Esophagus muscularis mucosa (tissue), 4 donors: Measurements from ENCODE around the gene GALNS. TPM values are rescaled to one million over a fixed set of nuclear protein-coding genes. Genes with fewer than 3 reads are reported as not detected.

Source experiments
- DNase-seq: peaks from one replicate; pipeline ENCODE4 v3.0.0-alpha.2; 2017; ENCODE audit errors: extremely low spot score
- H3K27ac ChIP-seq, 4 donors: fragments of 200-600 bp; sonication (generic); replicated peaks in 1 of 4; 1 replicate in 3 of 4; 2 replicates in 1 of 4; pipeline ENCODE4 v1.5.1; 2016 to 2019; ENCODE audit warnings: mild to moderate bottlenecking in 1 of 4
- H3K27me3 ChIP-seq, 4 donors: fragments of 200-600 bp; sonication (generic); one replicate each; pipeline versions ENCODE4 v1.5.1 to v1.6.0; 2016 to 2019
- H3K36me3 ChIP-seq, 4 donors: fragments of 200-600 bp; sonication (generic); one replicate each; pipeline ENCODE4 v1.5.1; 2016 to 2019
- H3K4me1 ChIP-seq, 4 donors: fragments of 200-600 bp; sonication (generic); one replicate each; pipeline ENCODE4 v1.5.1; 2016 to 2019
- H3K4me3 ChIP-seq, 4 donors: fragments of 200-600 bp; sonication (generic); 1 replicate in 2 of 4; 2 replicates in 2 of 4; pipeline ENCODE4 v1.5.1; 2016 to 2019; ENCODE audit warnings: mild to moderate bottlenecking in 4 of 4, moderate library complexity in 1 of 4
- H3K9me3 ChIP-seq, 4 donors: fragments of 200-600 bp; sonication (generic); 1 replicate in 3 of 4; 2 replicates in 1 of 4; pipeline ENCODE4 v1.5.1; 2016 to 2019
- EP300 ChIP-seq: sonication (generic); formaldehyde crosslinking; IDR thresholded peaks from one replicate; pipeline ENCODE4 v1.6.1; 2017; ENCODE audit warnings: antibody characterized with exemption
- POLR2A ChIP-seq: fragments of 450-650 bp; IDR thresholded peaks from one replicate; pipeline ENCODE4 v1.6.1; 2017; ENCODE audit warnings: antibody characterized with exemption, moderate library complexity, mild to moderate bottlenecking, low read depth
- POLR2AphosphoS5 ChIP-seq, 2 donors: sonication (generic); formaldehyde crosslinking; IDR thresholded peaks; one replicate each; pipeline ENCODE4 v1.6.1; 2017; ENCODE audit warnings: antibody characterized with exemption in 2 of 2
- WGBS: methylation state at CpG from one replicate; pipeline ENCODE4 v1.1.5; 2018; 5-methylcytosine and 5-hydroxymethylcytosine counted together
- intact Hi-C: fragments of 100-400 bp; cut with DNase I; formaldehyde crosslinking; loops from one replicate; pipeline ENCODE4 v1.15.1; 2023
- total RNA-seq, 4 donors: library from RNA; depleted of rRNA; stranded (reverse); fragments of >200 nt; gene quantifications; one replicate each; pipeline versions ENCODE4 v1.1.0 to v1.2.1, GENCODE V29; 2016
- TF ChIP-seq, protein P1 (sequence below), 3 experiments: fragments of 200-600 bp in 2 of 3; fragments of 450-650 bp in 1 of 3; sonication (generic) in 2 of 3; IDR thresholded peaks; one replicate each; pipeline ENCODE4 v1.5.1; 2017 to 2019; ENCODE audit warnings: antibody characterized with exemption in 3 of 3, mild to moderate bottlenecking in 2 of 3, moderate library complexity in 1 of 3

GALNS gene
- total RNA-seq, 4 donors from 2014 or later, result 9.5 to 19.1 (median 11.0) TPM

- Histone ChIP-seq H3K36me3 (peaks cover 0 to 28% (median 24%) of the 10 kb centered on the region in 4 donors), H3K4me3 (no peak overlapping the region), H3K27ac (no peak overlapping the region), H3K27me3 (peaks cover 0 to 13% (median 0%) of the 10 kb centered on the region in 4 donors), H3K9me3 (no peaks in the 10 kb centered on the region), H3K4me1 (peaks cover 32 to 55% (median 49%) of the 10 kb centered on the region in 4 donors)
- DNase-seq, result no peak
- TF ChIP-seq POLR2A (no peak), POLR2AphosphoS5 (IDR thresholded peaks at IDR 0.05) (no peak), EP300 (no peak)
- TF ChIP-seq, protein P1, sequence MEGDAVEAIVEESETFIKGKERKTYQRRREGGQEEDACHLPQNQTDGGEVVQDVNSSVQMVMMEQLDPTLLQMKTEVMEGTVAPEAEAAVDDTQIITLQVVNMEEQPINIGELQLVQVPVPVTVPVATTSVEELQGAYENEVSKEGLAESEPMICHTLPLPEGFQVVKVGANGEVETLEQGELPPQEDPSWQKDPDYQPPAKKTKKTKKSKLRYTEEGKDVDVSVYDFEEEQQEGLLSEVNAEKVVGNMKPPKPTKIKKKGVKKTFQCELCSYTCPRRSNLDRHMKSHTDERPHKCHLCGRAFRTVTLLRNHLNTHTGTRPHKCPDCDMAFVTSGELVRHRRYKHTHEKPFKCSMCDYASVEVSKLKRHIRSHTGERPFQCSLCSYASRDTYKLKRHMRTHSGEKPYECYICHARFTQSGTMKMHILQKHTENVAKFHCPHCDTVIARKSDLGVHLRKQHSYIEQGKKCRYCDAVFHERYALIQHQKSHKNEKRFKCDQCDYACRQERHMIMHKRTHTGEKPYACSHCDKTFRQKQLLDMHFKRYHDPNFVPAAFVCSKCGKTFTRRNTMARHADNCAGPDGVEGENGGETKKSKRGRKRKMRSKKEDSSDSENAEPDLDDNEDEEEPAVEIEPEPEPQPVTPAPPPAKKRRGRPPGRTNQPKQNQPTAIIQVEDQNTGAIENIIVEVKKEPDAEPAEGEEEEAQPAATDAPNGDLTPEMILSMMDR (IDR thresholded peaks at IDR 0.05), result no peak
- WGBS, result 95% methylated on average over 15 of the region's 26 CpGs
- intact Hi-C loops, result no loop called here
Observed at GRCh38 chr16:88807626-88808453, 48.9 kb downstream of the GALNS start.

- H3K4me1 ChIP-seq, result peaks cover 28 to 55% (median 49%) of the 10 kb centered on the region in 4 donors
- no peak overlapping the region for H3K27ac ChIP-seq
- peaks cover 0 to 13% (median 0%) of the 10 kb centered on the region in 4 donors for H3K27me3 ChIP-seq
- TF ChIP-seq EP300 (no peak), POLR2AphosphoS5 (IDR thresholded peaks at IDR 0.05) (no peak), POLR2A (no peak)
- TF ChIP-seq, protein P1 (IDR thresholded peaks at IDR 0.05), result no peak
- H3K9me3 ChIP-seq, result no peaks in the 10 kb centered on the region
- WGBS, result 88% methylated on average over 10 of the region's 24 CpGs
- DNase-seq, result no peak
- H3K4me3 ChIP-seq, result no peak overlapping the region
- intact Hi-C loops, result no loop called here
- peaks cover 0 to 28% (median 24%) of the 10 kb centered on the region in 4 donors for H3K36me3 ChIP-seq
Observed at GRCh38 chr16:88807142-88807625, 49.6 kb downstream of the GALNS start.

DNA sequence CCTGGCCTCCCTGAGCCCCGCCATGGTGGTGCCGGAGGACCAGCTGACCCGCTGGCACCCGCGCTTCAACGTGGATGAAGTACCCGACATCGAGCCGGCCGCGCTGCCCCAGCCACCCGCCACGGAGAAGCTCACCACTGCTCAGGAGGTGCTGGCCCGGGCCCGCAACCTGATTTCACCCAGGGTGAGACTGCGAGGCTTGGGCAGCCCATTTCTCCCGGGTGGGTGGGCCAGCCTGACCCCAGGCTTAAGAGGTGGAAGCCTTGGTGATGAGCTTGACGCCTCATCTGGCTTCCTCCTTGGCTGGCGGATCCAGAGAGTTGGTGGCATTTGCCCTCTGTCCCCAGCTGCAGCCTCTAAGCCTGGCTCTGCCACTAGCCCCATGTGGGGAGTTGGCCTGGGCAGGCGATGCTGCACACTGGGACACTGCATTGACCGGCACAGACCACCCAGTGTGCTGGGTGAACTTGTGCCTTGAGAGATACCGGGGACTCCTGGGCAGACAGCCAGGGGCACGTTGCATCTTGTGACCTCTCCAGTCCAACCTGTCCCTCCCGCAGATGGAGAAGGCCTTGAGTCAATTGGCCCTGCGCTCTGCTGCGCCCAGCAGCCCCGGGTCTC, 50.1 kb downstream of the GALNS start:
- TF ChIP-seq, protein P1 (IDR thresholded peaks at IDR 0.05), result no peak
- TF ChIP-seq EP300, result no peak
- no peak for TF ChIP-seq POLR2A
- no peak for TF ChIP-seq POLR2AphosphoS5 (IDR thresholded peaks at IDR 0.05)
- no peak overlapping the region for H3K4me3 ChIP-seq
- H3K27ac ChIP-seq, result no peak overlapping the region
- H3K4me1 ChIP-seq, result peaks cover 29 to 56% (median 50%) of the 10 kb centered on the region in 4 donors
- H3K9me3 ChIP-seq, result no peaks in the 10 kb centered on the region
- WGBS, result 86% methylated on average over 18 of the region's 27 CpGs
- peaks cover 0 to 13% (median 0%) of the 10 kb centered on the region in 4 donors for H3K27me3 ChIP-seq
- DNase-seq, result no peak
- peaks cover 0 to 28% (median 24%) of the 10 kb centered on the region in 4 donors for H3K36me3 ChIP-seq
- intact Hi-C loops, result no loop called here

GRCh38 chr16:88805887-88806393, 50.8 kb downstream of the GALNS start:
- TF ChIP-seq EP300, result no peak
- TF ChIP-seq POLR2AphosphoS5 (IDR thresholded peaks at IDR 0.05), result no peak
- TF ChIP-seq, protein P1 (IDR thresholded peaks at IDR 0.05), result no peak
- TF ChIP-seq POLR2A, result no peak
- no peak overlapping the region for H3K27ac ChIP-seq
- no peaks in the 10 kb centered on the region for H3K9me3 ChIP-seq
- 91% methylated on average over 16 of the region's 21 CpGs for WGBS
- peaks cover 0 to 13% (median 0%) of the 10 kb centered on the region in 4 donors for H3K27me3 ChIP-seq
- intact Hi-C loops, result no loop called here
- no peak overlapping the region for H3K4me3 ChIP-seq
- DNase-seq, result no peak
- peaks cover 0 to 28% (median 24%) of the 10 kb centered on the region in 4 donors for H3K36me3 ChIP-seq
- H3K4me1 ChIP-seq, result peaks cover 27 to 50% (median 44%) of the 10 kb centered on the region in 4 donors
